HG03565 (cell line): ENCODE results near the gene SMAD5.

ENCODE experiments used
- ATAC-seq: cut with Tn5 transposase; IDR thresholded peaks from one replicate; pipeline ENCODE4 v1.9.1; 2021; ENCODE audit warnings: mild to moderate bottlenecking, moderate library complexity; ENCODE audit not compliant: unreplicated experiment

The SMAD5 gene

DNA sequence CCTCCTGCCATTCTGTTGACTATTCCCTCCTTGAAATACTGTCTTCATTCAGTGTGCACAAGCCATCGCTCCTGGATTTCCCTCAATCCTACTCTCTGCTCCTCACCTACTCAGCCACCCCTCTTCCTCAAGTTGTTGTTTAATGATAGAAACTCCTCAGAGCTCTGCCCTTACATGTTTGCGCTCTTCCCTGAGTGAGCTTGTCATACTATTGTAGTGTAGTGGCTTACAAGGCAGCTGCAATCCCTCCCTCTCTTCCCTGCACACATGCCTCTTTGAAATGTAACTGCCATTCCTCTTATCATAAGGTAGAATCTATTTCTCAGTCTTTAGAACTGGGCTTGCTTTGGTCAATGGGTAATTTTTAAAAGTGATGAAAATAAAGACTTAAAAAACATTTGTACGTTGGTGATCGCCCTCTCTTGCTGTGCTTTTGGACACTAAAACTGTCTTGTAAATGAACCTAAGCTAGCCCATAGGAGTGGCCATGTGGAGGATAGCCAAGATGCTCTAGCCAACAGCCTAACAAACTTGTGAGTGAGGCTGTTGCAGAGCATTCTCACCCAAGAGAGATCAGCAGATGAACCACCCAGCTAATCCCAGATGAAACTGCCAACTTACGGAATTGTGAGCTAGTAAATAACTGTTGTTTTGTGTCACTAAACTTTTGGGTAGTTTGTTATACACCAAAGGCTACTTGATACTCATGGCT is 18.1 kb upstream of the SMAD5 start:
- no peak for ATAC-seq

DNA sequence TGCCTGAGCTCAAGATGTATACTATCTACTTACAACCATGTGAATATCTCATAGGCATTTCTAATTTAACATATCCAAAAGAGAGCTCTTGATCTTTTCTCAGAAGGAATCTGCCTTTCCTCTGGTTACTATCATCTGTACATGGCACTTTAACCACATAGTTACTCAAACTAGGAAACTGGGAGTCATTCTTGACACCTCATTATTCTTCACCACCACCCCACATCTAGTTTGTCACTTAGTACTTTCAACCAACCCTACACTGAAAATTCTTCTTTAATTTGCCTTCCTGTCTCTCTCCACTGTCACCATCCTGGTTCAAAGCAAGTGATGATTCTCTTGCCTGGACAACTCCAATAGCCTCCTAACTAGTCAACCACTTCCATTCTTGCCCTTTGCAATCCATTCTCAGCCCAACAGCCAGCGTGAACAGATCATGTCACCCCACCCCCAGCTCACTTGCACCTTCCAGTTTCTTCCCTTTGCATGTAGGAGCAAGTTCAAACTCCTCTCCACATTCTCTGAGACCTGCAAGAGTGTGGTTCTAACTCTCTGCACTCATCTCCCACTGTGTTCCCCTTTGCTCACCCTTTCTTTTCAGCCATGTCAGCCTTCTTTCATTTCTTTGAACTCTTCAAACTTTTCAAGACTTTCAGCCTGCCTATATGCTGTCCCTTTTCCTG is 17.3 kb upstream of the SMAD5 start:
- ATAC-seq, result no peak

DNA sequence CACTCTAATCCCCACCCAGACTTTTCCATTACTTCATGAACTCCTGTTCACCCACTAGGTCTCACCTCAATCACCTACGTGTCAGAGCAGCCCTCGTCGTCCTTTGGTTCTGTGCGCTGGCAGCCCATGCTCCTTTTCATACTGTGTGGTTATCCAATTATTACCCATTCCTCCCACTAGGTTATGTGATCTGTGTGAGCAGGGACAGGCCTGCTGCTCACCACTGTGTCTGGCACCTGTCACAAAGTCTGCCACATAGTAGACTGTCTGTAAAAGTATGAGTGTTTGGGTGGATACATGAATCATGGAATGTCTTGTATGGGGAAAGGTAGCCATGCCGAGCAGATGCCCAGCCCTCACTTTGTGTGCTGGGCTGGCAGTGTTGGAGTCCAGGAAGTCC is 12.1 kb upstream of the SMAD5 start:
- ATAC-seq, result no peak

DNA sequence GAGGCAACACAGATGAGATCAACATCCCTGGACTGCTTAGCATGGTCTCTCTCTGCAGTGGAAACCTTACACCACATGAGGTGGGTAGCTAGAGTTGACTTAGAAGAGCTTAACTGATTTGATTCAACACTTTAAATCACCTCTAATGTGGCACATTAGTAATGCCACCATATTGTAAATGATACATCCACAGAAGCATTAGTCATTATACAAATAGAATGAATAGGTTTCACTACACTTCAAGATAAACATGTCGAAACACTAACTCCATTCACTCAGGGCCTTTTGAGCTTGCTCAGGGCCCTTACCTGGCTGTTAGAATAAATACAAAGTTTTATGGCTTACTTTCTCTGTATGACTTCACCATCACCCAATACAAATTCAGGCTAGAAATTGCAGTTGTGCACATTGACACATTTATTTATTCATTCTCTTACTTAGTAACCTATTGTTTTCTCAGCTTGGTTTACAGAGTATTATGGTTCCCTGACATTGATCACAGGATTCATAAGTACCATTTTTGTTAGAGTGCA is 9.3 kb upstream of the SMAD5 start:
- ATAC-seq, result no peak

DNA sequence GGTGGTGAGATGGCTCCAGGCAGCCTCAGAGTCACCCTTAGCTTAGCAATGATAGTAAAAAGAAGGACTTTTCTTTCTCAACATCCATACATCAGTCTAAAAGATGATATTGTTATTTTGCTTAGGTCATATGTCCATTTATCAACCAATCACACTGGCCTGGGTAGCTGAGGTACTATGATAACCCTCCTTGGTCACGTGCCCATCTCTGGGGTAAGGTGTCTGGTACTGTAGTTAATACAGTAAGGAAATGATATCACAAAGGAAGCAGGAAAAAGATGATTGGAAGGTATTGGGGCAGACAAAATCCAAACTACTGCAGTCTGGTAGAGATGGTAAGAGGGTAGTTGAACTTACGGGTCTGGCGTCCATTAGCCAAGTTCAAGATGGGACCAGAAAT is 5.1 kb upstream of the SMAD5 start:
- no peak for ATAC-seq

DNA sequence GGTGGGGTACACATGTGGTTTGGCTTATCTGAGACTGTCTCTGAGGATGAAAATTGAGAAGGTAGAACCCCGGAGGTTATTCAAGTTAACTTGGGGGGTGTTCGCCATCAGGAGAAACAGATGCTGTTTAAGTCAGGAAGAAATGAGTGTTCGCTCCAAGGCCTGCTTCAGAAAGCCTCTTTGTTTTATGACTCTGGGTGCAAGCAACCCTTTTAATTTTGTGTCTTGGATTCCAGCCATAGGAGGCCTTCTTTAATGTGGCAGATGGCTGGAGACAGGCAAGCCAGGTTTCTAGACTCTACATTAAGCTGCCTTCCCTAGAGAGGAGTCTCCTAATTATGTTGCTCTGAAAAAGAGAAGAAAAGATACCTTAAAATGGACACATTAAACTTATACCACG is 4.2 kb upstream of the SMAD5 start:
- no peak for ATAC-seq

DNA sequence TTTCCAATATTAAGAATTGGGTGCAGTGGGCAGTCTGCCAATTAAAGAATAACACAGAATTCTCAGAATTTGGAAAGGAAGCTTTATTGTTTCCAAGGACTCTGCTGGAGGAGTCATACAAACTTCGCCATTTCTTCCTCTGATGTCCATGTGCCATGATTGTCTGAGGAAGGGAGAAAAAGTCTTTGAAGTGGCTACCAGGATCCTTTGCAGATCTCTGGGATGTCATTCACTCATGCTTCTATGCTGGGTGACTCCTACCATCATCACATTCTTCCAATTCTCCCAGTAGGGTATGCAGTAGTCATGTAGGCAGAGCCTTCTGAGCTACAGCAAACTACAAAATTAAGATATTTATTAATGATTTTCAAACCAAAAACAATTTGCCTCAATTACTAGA is 3.2 kb upstream of the SMAD5 start:
- ATAC-seq, result no peak

DNA sequence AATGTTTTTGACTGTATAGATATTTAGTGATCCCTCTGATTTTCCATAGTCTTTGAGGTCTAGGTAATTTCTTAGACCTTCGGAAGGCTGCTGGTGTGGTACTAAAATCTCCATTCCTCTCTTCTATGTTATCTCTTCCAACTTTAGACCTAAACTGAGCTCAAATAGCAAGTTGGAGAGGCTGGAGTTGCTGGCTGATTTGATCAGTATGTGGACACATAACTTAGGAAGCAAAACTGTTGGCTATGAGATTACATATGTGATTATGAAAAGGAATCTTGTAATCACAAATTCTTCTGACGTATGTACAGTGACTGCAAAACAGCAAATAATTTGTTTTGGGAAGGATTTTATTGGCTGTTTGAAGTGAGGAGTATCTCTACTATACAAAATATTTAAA is 2.1 kb upstream of the SMAD5 start:
- no peak for ATAC-seq

DNA sequence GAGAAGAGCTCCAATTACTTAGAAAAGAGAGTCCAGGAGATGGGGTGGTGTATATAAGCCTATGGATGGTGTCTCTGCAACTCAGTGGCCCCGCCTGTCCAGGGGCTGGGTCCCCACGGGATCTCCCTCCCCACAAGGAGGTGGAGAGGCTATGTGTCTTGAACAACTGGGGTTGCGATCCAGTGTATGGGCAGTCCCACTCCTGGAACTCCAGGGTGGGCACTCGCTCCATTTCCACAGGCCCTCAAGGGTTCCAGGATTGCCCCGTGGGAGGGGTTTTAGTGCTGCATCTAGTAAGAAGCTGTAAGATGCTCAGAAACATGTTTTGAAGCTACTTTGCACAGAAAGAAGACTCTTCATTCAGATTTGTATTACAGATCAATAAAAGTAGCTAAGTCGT is 558 bp upstream of the SMAD5 start:
- no peak for ATAC-seq

DNA sequence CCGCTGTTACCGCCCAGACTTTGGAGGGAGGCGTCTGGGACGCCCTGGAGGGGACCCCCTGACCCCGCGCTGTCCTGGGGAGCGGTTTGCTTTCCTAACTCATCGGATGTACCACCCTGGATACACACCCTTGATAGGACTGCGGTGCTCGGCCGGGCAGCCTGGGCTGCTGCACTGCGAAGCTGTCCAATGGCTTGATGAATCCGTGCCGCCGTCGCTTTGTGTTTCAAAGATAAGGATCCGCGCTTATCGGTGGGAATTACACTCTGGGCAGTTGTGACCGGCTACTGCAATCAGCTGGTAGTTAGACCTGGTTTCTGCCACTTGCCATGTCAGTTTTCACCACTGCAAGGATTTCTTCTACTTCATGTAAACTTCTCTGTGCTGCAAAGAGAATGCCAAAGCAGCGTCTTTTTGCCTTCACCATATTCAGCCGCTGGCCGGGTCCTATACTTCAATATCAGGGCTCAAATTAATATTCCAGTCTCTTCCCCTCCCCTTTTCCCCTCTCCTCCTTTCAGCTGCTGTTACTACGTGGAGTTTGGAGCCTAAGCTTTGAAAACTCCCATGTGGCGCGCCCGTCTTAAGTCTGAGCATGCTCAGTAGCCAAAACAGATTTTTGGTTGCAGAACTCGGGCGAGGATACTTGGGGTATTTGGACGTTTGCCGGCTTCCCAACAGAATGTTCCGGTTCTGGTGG is 727 bp downstream of the SMAD5 start:
- ATAC-seq, result peak; percentile 21

DNA sequence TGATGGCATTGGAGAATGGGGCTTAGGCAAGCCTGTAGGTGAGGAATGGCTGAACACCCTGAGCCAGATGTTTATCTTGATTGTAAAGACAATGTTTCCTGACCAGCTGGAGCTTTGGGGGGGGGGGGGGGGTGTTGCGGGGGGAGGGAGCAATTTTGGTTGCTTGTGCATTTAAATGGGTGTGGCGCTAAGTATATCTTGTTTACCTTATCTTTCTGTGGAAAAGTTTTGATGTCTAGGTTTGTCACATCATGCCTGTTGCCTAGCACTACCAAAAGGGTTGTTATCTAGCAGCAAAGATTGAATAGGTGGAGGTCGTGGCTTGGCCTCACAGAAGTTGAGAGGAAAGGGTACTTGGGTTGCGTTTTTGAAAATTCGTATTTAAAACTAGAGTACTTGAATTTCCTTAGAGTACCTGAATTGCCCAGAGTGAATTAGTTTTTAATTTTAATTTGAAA is 1.3 kb downstream of the SMAD5 start:
- no peak for ATAC-seq

DNA sequence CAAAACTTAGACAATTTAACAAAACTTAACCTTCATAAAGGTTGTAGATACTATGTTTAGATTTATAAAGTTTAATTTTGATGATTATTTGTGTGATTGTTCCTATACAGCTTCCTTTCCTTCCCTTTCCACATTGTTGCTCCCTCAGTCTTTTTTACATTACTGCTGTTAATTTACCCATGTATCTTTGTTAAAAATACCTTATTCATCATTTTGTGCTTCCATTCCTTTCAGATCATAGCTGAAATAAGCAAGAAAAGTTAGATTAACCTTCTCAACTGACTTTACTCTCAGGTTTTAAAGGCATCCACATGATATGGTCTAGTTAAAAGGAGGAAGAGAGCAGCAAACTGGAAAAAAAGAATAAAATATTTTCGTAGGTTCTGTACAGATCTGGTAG is 2.0 kb downstream of the SMAD5 start:
- no peak for ATAC-seq

DNA sequence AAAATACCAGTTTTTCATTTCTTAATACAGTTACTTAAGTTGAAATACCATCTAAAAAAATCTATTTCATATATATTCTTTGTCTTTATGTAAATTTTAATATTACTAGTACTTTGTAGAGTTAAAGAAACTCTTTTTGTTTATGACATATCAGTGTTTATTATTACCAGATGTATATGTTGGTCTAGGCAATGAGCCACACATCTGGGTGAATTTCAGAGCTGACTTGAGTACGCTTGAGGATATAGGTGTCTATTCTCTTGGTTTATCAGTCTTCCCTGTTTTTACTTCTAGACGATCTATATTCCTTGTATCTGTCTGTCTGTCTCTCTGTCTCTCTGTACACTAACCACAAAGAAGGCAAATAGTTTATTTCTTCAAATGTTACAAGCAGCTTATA is 2.9 kb downstream of the SMAD5 start:
- no peak for ATAC-seq

DNA sequence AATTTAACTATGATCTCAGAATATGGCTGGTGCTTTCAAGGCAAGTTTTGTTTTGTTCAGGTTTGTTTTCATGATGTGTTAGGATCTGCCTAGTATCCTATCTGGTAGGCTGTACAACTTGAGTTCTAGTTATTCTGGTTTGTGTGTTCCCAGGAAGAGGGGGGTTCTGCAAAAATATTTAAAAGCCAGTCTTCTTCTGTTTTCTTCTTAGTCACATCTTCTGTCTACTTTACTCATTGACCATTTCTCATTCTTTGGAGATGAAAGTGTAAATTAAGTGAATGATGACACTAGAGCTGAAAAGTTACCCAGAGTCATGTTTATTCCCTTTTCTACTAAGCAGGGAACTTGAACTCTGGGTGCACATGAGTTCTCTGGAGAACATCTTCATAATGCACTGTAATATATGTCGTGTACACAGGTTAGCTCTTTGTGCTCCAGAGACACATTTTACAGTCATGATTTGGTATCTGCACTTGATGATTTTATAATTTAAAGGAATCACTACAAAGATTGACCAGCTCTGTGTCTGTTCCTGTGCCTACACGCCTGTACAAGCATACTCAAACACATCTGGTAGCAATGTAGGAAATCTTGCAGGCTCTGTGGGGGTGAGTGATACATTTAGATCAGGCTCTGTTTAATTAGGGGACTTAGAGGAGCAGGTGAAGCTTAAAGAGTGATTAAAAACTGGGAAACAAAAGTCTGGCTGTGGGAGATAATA is 5.0 kb downstream of the SMAD5 start:
- no peak for ATAC-seq

DNA sequence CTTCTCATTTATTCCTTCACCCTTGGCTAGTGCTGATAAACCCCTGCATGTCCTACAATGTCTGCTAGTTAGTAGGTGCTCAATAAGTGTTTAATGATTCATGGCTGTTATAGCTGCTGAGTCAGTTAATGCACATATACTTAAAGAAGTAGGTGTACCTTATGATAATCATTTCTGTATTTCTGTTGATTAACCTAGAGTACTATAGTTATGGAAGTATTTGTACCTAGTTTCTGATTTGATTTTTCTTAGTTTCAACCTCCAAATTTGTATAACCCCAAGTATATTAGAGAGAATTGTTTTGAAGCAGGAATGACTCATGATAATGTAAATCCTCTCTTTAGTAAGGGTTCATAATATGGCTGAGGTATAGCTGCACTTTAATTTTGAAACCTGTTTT is 8.9 kb downstream of the SMAD5 start:
- peak; percentile 85 for ATAC-seq

DNA sequence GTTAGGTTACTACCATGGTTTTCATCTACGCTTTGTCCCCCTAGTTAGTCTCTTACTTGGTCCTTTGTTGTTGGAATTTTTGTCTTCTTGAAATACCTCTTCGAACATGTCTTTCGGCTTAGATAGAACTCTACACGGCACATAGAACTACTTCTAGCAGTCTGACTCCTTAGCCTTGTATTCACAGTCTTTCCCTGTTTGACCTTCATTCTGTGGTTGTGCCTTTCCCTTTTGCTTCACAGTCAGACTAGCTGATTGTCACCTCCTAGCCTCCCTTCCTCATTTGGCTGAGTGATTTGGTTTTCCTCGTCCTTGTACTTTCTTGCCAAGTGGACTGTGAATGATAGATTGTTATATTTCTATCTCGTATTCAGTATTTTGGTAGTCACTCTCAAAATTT is 10.7 kb downstream of the SMAD5 start:
- no peak for ATAC-seq

DNA sequence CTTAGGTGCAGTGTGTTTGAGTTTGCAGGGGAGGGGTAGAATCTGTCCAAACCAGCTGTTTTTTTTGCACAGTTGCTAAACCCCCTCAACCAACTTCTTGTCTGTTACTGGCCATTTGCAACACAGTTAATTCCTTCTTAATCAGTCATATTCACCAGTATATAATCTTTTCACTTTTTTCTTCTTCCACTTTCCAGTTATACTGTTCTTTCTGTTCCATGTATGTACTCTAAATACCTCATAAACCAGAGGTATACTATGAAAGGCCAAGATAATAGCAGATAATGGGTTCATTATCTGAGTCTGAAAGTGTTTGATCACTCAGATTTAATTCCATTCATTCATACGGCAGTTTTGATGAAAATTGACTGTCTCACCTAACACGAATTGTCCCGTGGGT is 11.1 kb downstream of the SMAD5 start:
- no peak for ATAC-seq

DNA sequence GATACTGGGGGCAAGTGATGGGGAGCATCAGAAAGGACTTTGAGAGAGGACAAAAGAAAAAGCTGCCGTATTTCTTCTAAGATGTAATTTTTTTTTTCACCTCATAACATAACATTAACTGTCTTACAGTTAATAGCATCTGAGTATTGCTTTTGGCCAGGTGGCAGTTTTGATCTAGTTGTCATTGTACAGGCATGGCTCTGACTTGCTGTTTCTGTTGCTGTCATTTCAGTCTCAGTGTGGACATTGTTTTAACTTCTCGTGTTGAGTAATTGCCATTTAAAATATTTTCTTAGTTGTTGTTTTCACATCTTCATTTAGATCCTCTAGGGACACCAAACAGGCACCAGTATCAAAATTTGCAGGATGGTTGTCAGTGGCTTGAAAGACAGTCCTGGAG is 12.4 kb downstream of the SMAD5 start:
- peak; percentile 33 for ATAC-seq

DNA sequence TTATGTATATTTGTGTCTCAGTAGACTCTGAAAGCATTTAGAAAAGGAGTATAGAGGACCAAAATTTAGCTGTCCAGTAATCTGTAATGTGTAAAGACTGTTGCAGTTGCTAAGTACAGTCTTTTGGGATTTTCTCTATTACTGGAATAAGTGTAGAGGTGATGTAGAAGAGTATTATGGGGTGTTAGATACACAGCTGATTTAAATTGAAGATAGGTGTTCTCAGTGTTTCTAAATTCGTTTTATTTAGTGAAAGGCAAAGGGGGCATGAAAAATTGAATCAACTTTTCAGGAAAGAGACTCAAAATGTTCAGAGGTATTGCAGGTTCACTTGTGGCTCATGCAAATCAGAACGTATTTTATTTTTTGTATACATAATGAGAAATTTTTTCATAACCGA is 13.6 kb downstream of the SMAD5 start:
- no peak for ATAC-seq

DNA sequence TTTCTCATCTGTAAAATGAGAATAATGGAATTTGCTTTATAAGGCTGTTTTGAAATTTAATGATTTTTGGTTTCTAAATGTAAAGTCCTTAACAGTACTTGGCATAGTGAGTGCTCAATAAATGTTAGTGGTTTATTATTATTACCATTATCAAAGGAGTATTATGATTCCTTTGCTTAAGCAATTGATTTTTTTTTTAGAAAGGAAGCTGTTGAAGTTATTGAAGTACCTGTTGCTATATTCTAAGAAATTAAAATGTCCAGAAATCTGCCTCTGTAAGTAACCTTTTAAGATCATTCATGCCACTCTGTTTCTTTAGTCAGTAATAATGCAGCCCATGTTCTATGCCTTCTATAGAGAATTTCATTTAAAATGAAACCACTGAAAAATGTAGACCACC is 15.0 kb downstream of the SMAD5 start:
- ATAC-seq, result no peak

DNA sequence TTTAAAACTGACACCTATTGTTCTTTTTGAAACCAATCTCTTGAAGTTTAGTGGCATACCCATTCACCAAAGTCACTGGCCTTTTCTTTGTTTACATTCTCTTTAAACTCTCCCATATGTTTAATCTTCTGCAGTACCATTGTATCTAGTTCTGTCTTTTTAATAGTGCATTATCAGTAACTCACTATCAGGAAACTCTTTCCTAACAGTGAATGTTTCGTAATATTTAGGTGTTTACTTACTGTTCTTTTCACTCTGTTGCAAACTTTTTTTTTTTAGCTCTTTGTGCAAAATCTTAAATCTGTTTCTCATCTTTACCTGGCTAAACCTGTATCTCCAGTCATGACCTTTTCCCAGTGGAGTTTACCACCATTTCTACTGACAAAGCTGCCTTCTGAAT is 17.2 kb downstream of the SMAD5 start:
- ATAC-seq, result no peak
